Mucosa of stomach (tissue), 1 donor: ENCODE data around the gene ITPKA.
"Not testable (repeated sequence)": the region's sequence is repeated elsewhere in the genome, so short reads cannot be mapped to it uniquely, and the experiment has no call there.

Source experiments
- H3K27me3 ChIP-seq: one replicate; pipeline ENCODE4 v1.7.0; 2013; ENCODE audit warnings: mild to moderate bottlenecking, low read length; ENCODE audit not compliant: control insufficient read depth, insufficient read depth
- H3K36me3 ChIP-seq: one replicate; pipeline ENCODE4 v1.7.0; 2013; ENCODE audit warnings: low read length; ENCODE audit not compliant: control insufficient read depth, insufficient read depth
- H3K4me1 ChIP-seq: one replicate; pipeline ENCODE4 v1.7.0; 2013; ENCODE audit warnings: mild to moderate bottlenecking, low read length; ENCODE audit not compliant: control insufficient read depth, insufficient read depth
- H3K4me3 ChIP-seq: one replicate; pipeline ENCODE4 v1.7.0; 2013; ENCODE audit warnings: low read length
- H3K9ac ChIP-seq: one replicate; pipeline ENCODE4 v1.7.0; 2013; ENCODE audit warnings: mild to moderate bottlenecking, low read length, moderate library complexity
- H3K9me3 ChIP-seq: one replicate; pipeline ENCODE4 v1.7.0; 2013; ENCODE audit warnings: mild to moderate bottlenecking, low read length, moderate library complexity; ENCODE audit not compliant: control insufficient read depth
- donor health status: Pancreatic carcinoma.

Gene ITPKA

DNA sequence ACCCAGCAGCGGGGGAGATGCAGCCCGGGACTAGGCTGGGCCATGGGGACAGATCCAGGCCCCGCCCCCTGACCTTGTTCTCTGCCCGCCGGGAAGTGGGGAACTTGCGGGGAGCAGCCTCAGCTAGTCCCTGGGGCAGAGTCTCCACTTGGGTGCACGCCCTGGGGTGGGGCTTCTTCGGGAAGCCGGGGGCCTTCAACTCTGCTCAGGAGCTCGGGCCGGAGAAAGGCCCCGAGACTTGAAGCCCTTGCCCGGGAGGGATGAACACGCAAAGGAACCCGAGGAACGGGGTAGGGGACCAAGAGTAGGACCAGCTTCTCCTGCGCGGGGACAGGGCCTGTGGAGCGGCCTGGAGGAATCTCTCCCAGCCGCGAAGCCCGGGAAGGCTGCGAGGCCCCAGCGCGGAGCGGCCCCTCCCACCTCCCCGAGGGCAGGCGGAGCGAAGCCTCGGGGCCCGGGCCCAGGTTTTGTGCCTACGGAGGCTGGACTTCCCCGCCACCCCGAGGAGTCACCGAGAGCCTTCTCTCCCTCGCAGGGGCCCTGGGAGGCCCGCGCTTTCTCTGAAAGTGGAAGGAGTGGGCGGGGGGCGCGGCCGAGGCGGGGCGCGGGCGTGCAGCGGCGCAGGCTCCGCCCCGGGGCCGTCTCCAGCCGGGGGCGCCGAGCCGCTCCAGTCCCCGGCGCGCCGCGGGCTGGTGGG is at the start of gene ITPKA:
ITPKA (plus strand) TSS at position 670 of the 697 bp plus-strand sequence. CDS start 54 bp downstream, outside the sequence.
- H3K9ac ChIP-seq, result peak within 1 kb of the TSS; percentile 89
- peaks cover 44% of the 10 kb centered on the region for H3K4me1 ChIP-seq
- H3K27me3 ChIP-seq, result peaks cover 10% of the 10 kb centered on the region

DNA sequence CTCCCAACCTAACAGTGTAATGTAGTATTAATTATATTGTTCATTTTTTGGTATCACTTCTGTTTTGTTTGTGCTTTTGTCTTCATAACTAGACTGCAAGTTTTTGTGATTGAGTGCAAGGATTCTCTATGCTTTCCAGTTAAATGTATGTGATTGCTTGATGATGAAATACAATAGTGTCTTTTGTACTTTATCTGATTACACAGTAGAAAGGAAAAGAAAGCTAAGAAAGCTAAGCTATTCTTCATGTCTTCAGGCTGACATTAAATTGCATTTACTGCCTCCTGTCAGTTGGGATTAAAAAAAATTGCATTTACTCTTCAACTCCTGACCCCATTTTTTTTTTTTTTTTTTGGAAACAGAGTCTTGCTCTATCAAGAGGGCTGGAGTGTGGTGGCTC is 48.3 kb upstream of the ITPKA start:
- Histone ChIP-seq H3K9ac (no peak overlapping the region), H3K4me1 (no peaks in the 10 kb centered on the region), H3K36me3 (no peaks in the 10 kb centered on the region), H3K27me3 (no peaks in the 10 kb centered on the region), H3K9me3 (no peaks in the 10 kb centered on the region), H3K4me3 (no peak overlapping the region)

More for the DNA sequence above, at the start of gene ITPKA:
- Histone ChIP-seq H3K36me3 (no peaks in the 10 kb centered on the region), H3K4me3 (peak within 1 kb of the TSS; percentile 63), H3K9me3 (no peaks in the 10 kb centered on the region)

DNA sequence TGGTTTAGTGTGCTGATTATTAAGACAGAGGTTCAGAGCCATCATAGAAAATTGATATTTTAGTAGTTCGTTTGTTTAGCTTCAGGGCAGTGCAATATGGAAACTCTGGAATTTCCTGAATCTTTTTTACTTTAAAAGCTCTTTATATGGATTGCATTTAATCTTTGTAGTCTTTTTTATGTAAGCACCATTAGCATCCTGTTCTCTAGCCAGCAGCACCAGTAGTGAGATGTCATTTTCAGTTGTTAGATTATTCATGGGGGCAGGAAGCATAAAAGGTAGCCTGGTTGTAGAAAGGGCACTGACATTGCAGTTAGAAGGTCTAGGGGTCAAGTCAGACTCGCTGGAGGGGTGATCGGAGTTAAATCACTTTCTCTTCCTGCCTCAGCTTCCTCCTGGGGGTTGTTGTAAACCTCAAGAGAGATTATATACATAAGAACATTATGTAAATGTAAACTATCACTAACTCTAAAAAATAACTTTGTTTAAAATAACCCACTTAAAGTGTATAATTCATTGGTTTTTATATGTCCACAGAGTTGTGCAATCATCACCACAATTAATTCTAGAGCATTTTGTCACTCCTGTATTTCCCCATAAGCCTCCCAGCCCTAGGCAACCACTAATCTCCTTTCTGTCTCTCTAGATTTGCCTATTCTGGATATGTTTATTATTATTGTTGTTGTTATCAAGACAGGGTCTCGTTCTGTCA is 31.4 kb upstream of the ITPKA start:
- peaks cover 6% of the 10 kb centered on the region for H3K36me3 ChIP-seq
- H3K27me3 ChIP-seq, result no peaks in the 10 kb centered on the region

DNA sequence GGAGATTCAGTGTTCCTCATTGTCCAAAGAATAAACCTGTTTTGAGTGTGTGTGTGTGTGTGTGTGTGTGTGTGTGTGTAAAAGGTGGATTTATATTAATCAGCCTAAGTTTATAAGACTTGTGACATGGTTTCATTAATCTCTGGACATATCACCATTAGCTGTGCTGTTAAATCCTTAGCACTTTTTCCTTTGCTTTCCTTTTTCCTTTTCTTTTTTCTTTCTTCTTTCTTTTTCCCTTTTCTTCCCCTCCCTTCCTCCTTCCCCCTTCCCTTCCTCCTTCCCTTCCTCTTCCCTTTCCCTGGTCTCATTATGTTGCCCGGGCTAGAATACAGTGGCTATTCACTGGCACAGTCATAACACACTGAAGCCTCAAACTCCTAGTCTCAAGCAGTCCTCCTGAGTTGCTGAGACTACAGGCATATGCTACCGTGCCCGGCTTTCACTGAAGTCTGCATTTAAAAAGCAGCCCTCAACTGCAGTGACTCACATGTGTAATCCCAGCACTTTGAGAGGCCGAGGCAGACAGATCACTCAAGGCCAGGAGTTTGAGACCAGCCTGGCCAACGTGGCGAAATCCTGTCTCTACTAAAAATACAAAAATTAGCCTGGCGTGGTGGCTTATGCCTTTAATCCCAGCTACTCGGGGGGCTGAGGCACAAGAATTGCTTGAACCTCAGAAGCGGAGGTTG is 28.6 kb upstream of the ITPKA start:
- H3K36me3 ChIP-seq, result peaks cover 4% of the 10 kb centered on the region

More for the DNA sequence above, 31.4 kb upstream of the ITPKA start:
- no peaks in the 10 kb centered on the region for H3K9me3 ChIP-seq
- no peak overlapping the region for H3K9ac ChIP-seq
- H3K4me3 ChIP-seq, result no peak overlapping the region
- H3K4me1 ChIP-seq, result no peaks in the 10 kb centered on the region

DNA sequence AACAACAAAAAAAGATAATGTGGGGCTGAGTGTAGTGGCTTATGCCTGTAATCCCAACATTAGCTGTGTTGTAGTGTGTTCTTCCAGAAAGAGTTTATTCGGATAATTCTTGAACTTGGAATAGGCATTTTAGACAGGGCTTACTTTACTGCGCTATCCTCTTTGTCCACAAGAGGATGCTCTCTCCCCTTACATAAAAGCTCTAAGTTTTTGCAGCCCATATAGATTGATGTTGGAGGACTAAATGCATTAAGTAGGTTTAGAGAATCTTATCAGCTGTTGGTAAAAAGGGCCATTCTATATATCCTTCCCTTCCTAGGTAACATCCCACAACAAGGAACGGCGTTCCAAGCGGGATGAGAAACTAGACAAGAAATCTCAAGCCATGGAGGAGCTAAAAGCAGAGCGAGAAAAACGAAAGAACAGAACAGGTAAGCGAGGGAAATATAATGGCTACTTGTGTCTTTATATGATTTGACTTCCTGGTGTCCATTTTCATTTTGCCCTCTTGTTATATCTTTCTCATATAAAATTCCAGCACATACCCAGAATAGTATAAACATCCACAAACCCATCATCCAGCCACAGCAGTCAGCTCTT is 27.8 kb upstream of the ITPKA start:
- H3K27me3 ChIP-seq, result no peaks in the 10 kb centered on the region
- H3K36me3 ChIP-seq, result peaks cover 7% of the 10 kb centered on the region
- H3K4me1 ChIP-seq, result no peaks in the 10 kb centered on the region
- no peak overlapping the region for H3K4me3 ChIP-seq
- no peak overlapping the region for H3K9ac ChIP-seq
- no peaks in the 10 kb centered on the region for H3K9me3 ChIP-seq

More for the DNA sequence above, 28.6 kb upstream of the ITPKA start:
- Histone ChIP-seq H3K4me3 (no peak overlapping the region), H3K4me1 (no peaks in the 10 kb centered on the region), H3K9ac (no peak overlapping the region), H3K9me3 (no peaks in the 10 kb centered on the region), H3K27me3 (no peaks in the 10 kb centered on the region)

DNA sequence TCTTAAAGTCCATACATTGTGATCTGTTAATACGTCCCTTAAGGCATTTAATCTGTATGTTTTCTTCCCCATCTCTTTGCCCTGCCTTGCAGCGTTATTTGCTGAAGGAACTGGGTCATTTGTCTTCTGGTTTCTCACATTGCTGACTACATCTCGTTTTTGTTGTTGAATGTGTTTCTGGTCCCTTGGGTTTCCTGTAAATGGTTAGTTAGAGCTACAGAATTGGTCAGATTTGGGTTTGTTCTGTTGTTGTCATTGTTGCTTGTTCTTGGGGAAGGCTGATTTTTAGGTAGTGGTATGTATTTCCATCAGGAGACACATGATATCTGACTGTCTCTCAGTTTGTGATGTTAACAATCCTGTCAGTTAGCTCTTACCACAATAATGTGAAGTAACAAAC is 27.0 kb upstream of the ITPKA start:
- peaks cover 7% of the 10 kb centered on the region for H3K36me3 ChIP-seq
- H3K27me3 ChIP-seq, result no peaks in the 10 kb centered on the region
- H3K4me1 ChIP-seq, result no peaks in the 10 kb centered on the region
- H3K9ac ChIP-seq, result no peak overlapping the region
- H3K9me3 ChIP-seq, result no peaks in the 10 kb centered on the region
- H3K4me3 ChIP-seq, result no peak overlapping the region

DNA sequence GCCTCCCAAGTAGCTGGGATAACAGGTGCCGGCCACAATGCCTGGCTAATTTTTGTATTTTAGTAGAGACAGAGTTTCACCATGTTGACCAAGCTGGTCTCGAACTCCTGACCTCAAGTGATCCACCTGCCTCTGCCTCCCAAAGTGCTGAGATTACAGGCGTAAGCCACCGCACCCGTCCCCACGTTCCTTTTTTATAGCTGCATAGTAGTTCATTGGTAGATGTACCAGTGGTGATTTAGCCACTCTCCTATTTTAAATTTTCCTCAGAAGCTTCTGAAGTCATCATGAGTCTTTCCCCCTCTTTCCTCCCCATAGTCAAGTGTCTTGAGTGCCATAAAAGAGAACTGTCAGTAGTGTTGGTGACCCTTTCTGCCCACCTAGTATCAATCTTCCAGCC is 24.0 kb upstream of the ITPKA start:
- H3K9me3 ChIP-seq, H3K4me3 ChIP-seq, H3K36me3 ChIP-seq, H3K27me3 ChIP-seq, H3K9ac ChIP-seq: not testable (repeated sequence)
- peaks cover 12% of the 10 kb centered on the region for H3K4me1 ChIP-seq

DNA sequence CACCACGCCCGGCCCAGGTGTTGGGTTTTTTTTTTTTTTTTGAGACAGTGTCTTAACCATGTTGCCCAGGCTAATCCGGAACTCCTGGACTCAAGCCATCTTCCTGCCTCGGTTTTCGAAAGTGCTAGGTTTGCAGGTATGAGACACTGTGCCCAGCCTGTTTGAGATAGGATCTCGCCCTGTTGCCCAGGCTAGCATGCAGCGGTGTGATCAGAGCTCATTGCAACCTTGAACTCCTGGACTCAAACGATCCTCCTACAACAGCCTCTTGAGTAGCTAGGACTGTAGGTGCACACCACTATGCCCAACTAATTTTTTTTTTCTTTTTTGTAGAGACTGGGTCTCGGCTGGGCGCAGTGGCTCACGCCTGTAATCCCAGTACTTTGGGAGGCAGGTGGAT is 20.3 kb upstream of the ITPKA start:
- Histone ChIP-seq H3K9ac (no peak overlapping the region), H3K4me1 (peaks cover 33% of the 10 kb centered on the region), H3K9me3 (no peaks in the 10 kb centered on the region), H3K36me3 (peaks cover 15% of the 10 kb centered on the region), H3K4me3 (no peak overlapping the region), H3K27me3 (no peaks in the 10 kb centered on the region)

DNA sequence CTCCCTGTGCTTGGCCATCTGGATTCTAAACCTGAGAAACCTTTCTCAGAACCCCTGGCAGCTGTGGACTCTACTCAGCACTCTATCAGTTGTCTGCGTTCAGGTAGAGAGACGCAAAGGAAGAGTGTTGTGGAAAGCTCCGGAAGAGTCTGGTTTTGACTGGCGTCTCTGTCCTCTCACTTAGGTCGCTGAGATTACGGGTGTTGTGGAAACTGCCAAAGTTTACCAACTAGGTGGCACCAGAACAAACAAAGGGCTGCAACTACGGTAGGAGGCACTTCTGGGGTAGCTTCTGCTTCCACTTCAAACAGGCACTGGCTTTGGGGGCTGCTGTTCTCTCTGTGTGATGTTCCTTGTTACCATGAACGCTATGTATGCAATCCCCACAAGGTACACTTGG is 19.2 kb upstream of the ITPKA start:
- Histone ChIP-seq H3K27me3 (no peaks in the 10 kb centered on the region), H3K4me1 (peaks cover 33% of the 10 kb centered on the region), H3K9me3 (no peaks in the 10 kb centered on the region), H3K9ac (peak overlapping the region; percentile 64), H3K36me3 (peaks cover 15% of the 10 kb centered on the region), H3K4me3 (no peak overlapping the region)

DNA sequence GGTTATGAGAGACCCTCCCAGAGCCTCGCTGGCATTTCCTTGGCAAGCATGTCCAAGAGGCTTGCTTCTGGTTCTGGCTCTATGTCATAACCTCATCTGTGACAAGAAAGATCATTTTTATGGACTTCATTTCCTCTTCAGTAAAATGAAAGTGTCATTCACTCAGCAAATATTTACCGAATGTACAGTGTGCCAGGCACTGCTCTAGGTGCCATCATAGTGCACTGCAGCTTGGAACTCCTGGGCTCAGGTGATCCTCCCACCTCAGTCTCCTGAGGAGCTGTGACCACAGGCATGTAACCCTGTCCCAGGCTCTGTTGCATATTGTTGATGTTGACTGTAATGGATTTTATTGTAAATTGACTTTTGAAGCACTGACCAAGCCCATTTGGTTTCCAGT is 18.7 kb upstream of the ITPKA start:
- Histone ChIP-seq H3K36me3 (peaks cover 12% of the 10 kb centered on the region), H3K4me1 (peaks cover 36% of the 10 kb centered on the region), H3K4me3 (no peak overlapping the region), H3K27me3 (no peaks in the 10 kb centered on the region), H3K9me3 (no peaks in the 10 kb centered on the region), H3K9ac (peak overlapping the region; percentile 64)

DNA sequence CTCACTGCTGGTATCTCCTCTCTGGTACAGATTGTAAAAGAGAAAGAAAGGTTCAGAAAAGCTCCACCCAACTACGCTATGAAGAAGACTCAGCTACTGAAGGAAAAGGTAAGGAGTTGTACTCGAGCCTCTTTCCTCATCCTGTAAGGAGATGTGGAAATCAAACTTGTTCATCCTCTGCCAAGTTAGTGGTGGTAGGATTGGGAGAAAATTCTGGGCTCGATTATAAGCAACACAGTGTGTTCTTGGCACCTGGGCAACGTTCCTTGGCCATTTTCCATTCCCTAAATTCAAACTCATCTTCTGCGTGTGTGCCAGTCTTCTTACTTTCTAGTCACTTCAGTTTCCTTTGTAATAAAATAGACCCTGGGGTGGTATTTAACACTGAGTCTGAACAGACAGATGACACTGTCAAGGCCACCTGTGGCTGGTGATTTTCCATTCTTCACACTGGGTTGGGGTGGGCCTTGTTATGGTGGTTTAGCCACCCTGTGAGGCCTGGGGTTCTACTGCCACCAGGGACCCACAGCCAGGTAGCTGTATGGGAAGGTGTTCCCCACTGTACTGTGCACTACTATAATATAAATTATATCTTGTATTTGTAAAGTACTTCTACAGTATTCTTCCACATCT is 17.1 kb upstream of the ITPKA start:
- Histone ChIP-seq H3K4me3 (no peak overlapping the region), H3K36me3 (peaks cover 14% of the 10 kb centered on the region), H3K4me1 (peaks cover 51% of the 10 kb centered on the region), H3K9ac (no peak overlapping the region), H3K27me3 (no peaks in the 10 kb centered on the region), H3K9me3 (no peaks in the 10 kb centered on the region)
